Measurements from ENCODE around the gene SYT12.

Gene SYT12

GRCh38 chr11:67082071-67082791, 59.3 kb downstream of the SYT12 start:
- H3K79me2 ChIP-seq (ENCODE audit: insufficient read depth, low read length) = no peaks in the 10 kb centered on the region
- H3K4me3 ChIP-seq (ENCODE audit: low read depth, low read length, poor library complexity, severe bottlenecking) = no peak overlapping the region
- H3K9ac ChIP-seq (ENCODE audit: low read length) = no peak overlapping the region
- H3K27me3 ChIP-seq (ENCODE audit: insufficient read depth, low read length) = peaks cover 10% of the 10 kb centered on the region; the same call in 1 of the 2 replicates
- H3F3A ChIP-seq (ENCODE audit: insufficient read depth, low read length) = no peaks in the 10 kb centered on the region
- no peak overlapping the region for H2AFZ ChIP-seq (ENCODE audit: low read length)
- H3K4me2 ChIP-seq (ENCODE audit: low read length) = peak overlapping the region; percentile 36; the same call in 1 of the 2 replicates
- no peaks in the 10 kb centered on the region for H3K9me3 ChIP-seq (ENCODE audit: low read length)
- H3K27ac ChIP-seq (ENCODE audit: low read depth, low read length, poor library complexity, severe bottlenecking) = no peak overlapping the region
- TF ChIP-seq EZH2 (IDR thresholded peaks at IDR 0.05; ENCODE audit: borderline replicate concordance, low read length) (no peak), CTCF (IDR thresholded peaks at IDR 0.05; ENCODE audit: low read length) (no peak)
- H3K4me1 ChIP-seq (ENCODE audit: insufficient read depth, low read length, severe bottlenecking) = peaks cover 11% of the 10 kb centered on the region
- H4K20me1 ChIP-seq (ENCODE audit: insufficient read depth, low read length) = no peaks in the 10 kb centered on the region
- H3K9me2 ChIP-seq (ENCODE audit: low read depth, low read length) = no peaks in the 10 kb centered on the region
- no peaks in the 10 kb centered on the region for H3K36me3 ChIP-seq (ENCODE audit: insufficient read depth, low read length)

- Histone ChIP-seq H3K4me1 (ENCODE audit: insufficient read depth, low read length, severe bottlenecking) (peaks cover 11% of the 10 kb centered on the region), H4K20me1 (ENCODE audit: insufficient read depth, low read length) (no peaks in the 10 kb centered on the region), H3K4me3 (ENCODE audit: low read depth, low read length, poor library complexity, severe bottlenecking) (no peak overlapping the region), H2AFZ (ENCODE audit: low read length) (no peak overlapping the region), H3K9ac (ENCODE audit: low read length) (no peak overlapping the region), H3K27ac (ENCODE audit: low read depth, low read length, poor library complexity, severe bottlenecking) (no peak overlapping the region), H3K4me2 (ENCODE audit: low read length) (no peak overlapping the region), H3K9me2 (ENCODE audit: low read depth, low read length) (no peaks in the 10 kb centered on the region), H3K79me2 (ENCODE audit: insufficient read depth, low read length) (no peaks in the 10 kb centered on the region), H3K36me3 (ENCODE audit: insufficient read depth, low read length) (no peaks in the 10 kb centered on the region), H3K9me3 (ENCODE audit: low read length) (no peaks in the 10 kb centered on the region), H3F3A (ENCODE audit: insufficient read depth, low read length) (no peaks in the 10 kb centered on the region), H3K27me3 (ENCODE audit: insufficient read depth, low read length) (no peaks in the 10 kb centered on the region)
- TF ChIP-seq EZH2 (IDR thresholded peaks at IDR 0.05; ENCODE audit: borderline replicate concordance, low read length) (no peak), CTCF (IDR thresholded peaks at IDR 0.05; ENCODE audit: low read length) (no peak)
Observed at GRCh38 chr11:67083786-67084366, 60.9 kb downstream of the SYT12 start.

- peaks cover 11% of the 10 kb centered on the region for H3K4me1 ChIP-seq (ENCODE audit: insufficient read depth, low read length, severe bottlenecking)
- H3F3A ChIP-seq (ENCODE audit: insufficient read depth, low read length) = no peaks in the 10 kb centered on the region
- H3K9me2 ChIP-seq (ENCODE audit: low read depth, low read length) = no peaks in the 10 kb centered on the region
- no peak overlapping the region for H2AFZ ChIP-seq (ENCODE audit: low read length)
- H3K9me3 ChIP-seq (ENCODE audit: low read length) = no peaks in the 10 kb centered on the region
- H3K9ac ChIP-seq (ENCODE audit: low read length) = no peak overlapping the region
- H3K4me3 ChIP-seq (ENCODE audit: low read depth, low read length, poor library complexity, severe bottlenecking) = no peak overlapping the region
- no peaks in the 10 kb centered on the region for H4K20me1 ChIP-seq (ENCODE audit: insufficient read depth, low read length)
- H3K4me2 ChIP-seq (ENCODE audit: low read length) = no peak overlapping the region
- H3K36me3 ChIP-seq (ENCODE audit: insufficient read depth, low read length) = no peaks in the 10 kb centered on the region
- no peak overlapping the region for H3K27ac ChIP-seq (ENCODE audit: low read depth, low read length, poor library complexity, severe bottlenecking)
- TF ChIP-seq EZH2 (IDR thresholded peaks at IDR 0.05; ENCODE audit: borderline replicate concordance, low read length) (no peak), CTCF (IDR thresholded peaks at IDR 0.05; ENCODE audit: low read length) (no peak)
- no peaks in the 10 kb centered on the region for H3K79me2 ChIP-seq (ENCODE audit: insufficient read depth, low read length)
- no peaks in the 10 kb centered on the region for H3K27me3 ChIP-seq (ENCODE audit: insufficient read depth, low read length)
Observed at GRCh38 chr11:67085617-67086016, 62.7 kb downstream of the SYT12 start.
